Ammon's horn (tissue), 1 donor: ENCODE results near the gene NTSR1.
"Not testable (repeated sequence)": the region's sequence is repeated elsewhere in the genome, so short reads cannot be mapped to it uniquely, and the experiment has no call there.

Experiments
- DNase-seq: peaks from one replicate; pipeline ENCODE4 v3.0.0-alpha.2; 2016; ENCODE audit warnings: low spot score

The NTSR1 gene

GRCh38 chr20:62674370-62674769 lies 34.3 kb upstream of the NTSR1 start:
- DNase-seq, result no peak

GRCh38 chr20:62675156-62675876 lies 33.3 kb upstream of the NTSR1 start:
- no peak for DNase-seq

- no peak for DNase-seq
Observed at GRCh38 chr20:62675877-62676260, 32.8 kb upstream of the NTSR1 start.

GRCh38 chr20:62676976-62677375 lies 31.7 kb upstream of the NTSR1 start:
- no peak for DNase-seq

GRCh38 chr20:62677678-62678077 lies 31.0 kb upstream of the NTSR1 start:
- no peak for DNase-seq

- no peak for DNase-seq
Observed at GRCh38 chr20:62678553-62678952, 30.1 kb upstream of the NTSR1 start.

GRCh38 chr20:62679978-62680589 lies 28.6 kb upstream of the NTSR1 start:
- DNase-seq, result no peak

GRCh38 chr20:62682912-62683517 lies 25.6 kb upstream of the NTSR1 start:
- DNase-seq, result no peak

GRCh38 chr20:62683660-62684322 lies 24.8 kb upstream of the NTSR1 start:
- DNase-seq, result not testable (repeated sequence)

- no peak for DNase-seq
Observed at GRCh38 chr20:62684981-62685380, 23.7 kb upstream of the NTSR1 start.

- peak; percentile 67 for DNase-seq
Observed at GRCh38 chr20:62685781-62686555, 22.7 kb upstream of the NTSR1 start.

GRCh38 chr20:62686869-62687830 lies 21.5 kb upstream of the NTSR1 start:
- no peak for DNase-seq

- DNase-seq, result no peak
Observed at GRCh38 chr20:62688083-62688482, 20.6 kb upstream of the NTSR1 start.

- no peak for DNase-seq
Observed at GRCh38 chr20:62688855-62689460, 19.7 kb upstream of the NTSR1 start.

GRCh38 chr20:62689861-62690260 lies 18.8 kb upstream of the NTSR1 start:
- DNase-seq, result no peak

- DNase-seq, result no peak
Observed at GRCh38 chr20:62690261-62690820, 18.3 kb upstream of the NTSR1 start.

- DNase-seq, result no peak
Observed at GRCh38 chr20:62691487-62691886, 17.1 kb upstream of the NTSR1 start.

- DNase-seq, result peak; percentile 49
Observed at GRCh38 chr20:62692176-62692575, 16.5 kb upstream of the NTSR1 start.

- no peak for DNase-seq
Observed at GRCh38 chr20:62692801-62693523, 15.7 kb upstream of the NTSR1 start.
